Suprapubic skin (tissue), 3 donors: ENCODE data around the gene SASH1.

Experiments used
- CTCF ChIP-seq, 2 donors: fragments of 200-600 bp in 1 of 2; fragments of 450-650 bp in 1 of 2; sonication (generic) in 1 of 2; IDR thresholded peaks; one replicate each; pipeline ENCODE4 v1.5.1; 2016 to 2019; ENCODE audit warnings: antibody characterized with exemption in 2 of 2, mild to moderate bottlenecking in 1 of 2, moderate library complexity in 1 of 2
- EP300 ChIP-seq: sonication (generic); formaldehyde crosslinking; IDR thresholded peaks from one replicate; pipeline ENCODE4 v1.6.1; 2017; ENCODE audit warnings: antibody characterized with exemption
- POLR2A ChIP-seq, 2 donors: fragments of 450-650 bp; IDR thresholded peaks; one replicate each; pipeline ENCODE4 v1.6.1; 2017; ENCODE audit warnings: antibody characterized with exemption in 2 of 2, mild to moderate bottlenecking in 2 of 2, moderate library complexity in 2 of 2

GRCh38 chr6:148455225-148455624, 112.6 kb downstream of the SASH1 start:
- TF ChIP-seq CTCF (IDR thresholded peaks at IDR 0.05) (no peak), POLR2A (IDR thresholded peaks at IDR 0.05) (no peak), EP300 (no peak)
